ENCODE results near the gene GCC1. TPM values are rescaled to one million over a fixed set of nuclear protein-coding genes. Genes with fewer than 3 reads are reported as not detected.
"Not testable (repeated sequence)": the region's sequence is repeated elsewhere in the genome, so short reads cannot be mapped to it uniquely, and the experiment has no call there.

The GCC1 gene
- total RNA-seq, 1 experiment from 2014 or later: 8.4 TPM

DNA sequence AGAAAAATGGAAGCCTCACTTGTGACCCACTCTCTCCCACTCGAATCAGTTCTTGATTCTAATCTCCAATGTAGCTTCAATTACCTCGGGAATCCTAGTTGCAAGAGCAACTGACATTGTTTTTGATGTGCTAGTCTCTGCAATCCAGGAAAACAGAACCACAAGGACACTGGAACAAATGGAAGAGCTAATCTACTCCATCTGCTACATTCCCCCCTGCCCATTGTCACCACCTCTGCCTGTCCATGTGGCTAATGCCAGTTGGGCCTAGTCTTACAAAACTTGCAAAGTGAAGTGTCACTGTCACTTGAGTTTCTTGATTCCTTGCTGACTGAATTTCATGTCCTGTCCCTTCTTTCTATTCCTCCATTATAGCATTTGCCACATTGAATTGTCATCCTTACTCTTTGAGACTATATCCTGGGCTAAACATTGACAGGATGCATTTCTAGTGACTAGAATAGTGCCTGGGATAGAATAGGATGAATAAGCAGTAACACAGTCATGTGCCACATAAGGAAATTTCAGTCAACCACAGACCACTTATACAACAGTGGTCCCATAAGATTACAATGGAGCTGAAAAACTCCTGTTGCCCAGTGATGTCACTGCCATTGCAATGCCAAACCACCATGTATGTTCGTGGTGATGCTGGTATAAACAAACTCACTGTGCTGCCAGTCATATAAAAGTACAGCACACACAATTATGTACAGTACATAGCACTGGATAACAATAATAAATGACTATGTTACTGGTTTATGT is 13.5 kb downstream of the GCC1 start:
- no peak for DNase-seq
- Histone ChIP-seq H3K4me3 (no peak overlapping the region), H3K9me3 (no peaks in the 10 kb centered on the region), H3K36me3 (no peaks in the 10 kb centered on the region), H3K27me3 (no peaks in the 10 kb centered on the region)

- not testable (repeated sequence) for H3K9me3 ChIP-seq, DNase-seq, H3K4me3 ChIP-seq, H3K27me3 ChIP-seq, H3K36me3 ChIP-seq
Measured at GRCh38 chr7:127568034-127568433, 17.4 kb downstream of the GCC1 start.

DNA sequence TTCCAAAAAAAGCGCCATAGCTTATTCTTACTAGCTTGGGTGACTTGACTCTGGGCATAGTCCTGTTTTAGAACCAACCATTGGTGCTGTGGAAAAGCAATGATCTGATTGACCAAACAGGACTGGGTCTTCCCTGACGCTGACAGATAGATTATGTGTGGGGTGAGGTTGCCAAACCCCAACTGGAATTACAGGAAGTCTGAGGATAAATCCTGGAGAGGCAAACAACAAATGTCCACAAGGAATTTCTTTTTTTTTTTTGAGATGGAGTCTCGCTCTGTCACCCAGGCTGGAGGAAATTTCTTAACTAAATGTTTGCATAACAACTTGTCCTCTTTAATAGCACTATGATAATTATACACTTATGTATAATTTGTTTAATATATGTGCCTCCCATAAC is 19.2 kb downstream of the GCC1 start:
- no peak for DNase-seq
- H3K9me3 ChIP-seq: no peaks in the 10 kb centered on the region
- no peak overlapping the region for H3K4me3 ChIP-seq
- H3K27me3 ChIP-seq: no peaks in the 10 kb centered on the region
- H3K36me3 ChIP-seq: no peaks in the 10 kb centered on the region

DNA sequence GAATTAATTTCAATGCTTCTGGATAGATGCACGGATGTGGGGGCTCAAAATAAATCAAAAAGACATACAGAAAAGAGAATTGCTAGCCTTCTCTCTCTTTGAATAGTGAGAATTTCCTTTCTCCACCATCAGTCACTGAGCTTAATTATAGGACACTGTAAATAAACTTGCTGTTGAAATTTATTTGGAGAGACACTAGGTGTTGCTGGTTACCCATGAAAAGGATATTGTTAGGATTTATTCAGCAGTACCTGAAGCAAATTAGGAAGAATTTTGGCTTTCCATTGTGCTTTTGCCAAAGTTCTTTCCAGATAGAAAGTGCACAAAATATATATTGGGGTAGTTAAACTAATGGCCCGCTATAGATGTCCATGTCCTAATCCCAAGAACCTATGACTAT is 27.6 kb downstream of the GCC1 start:
- Histone ChIP-seq H3K9me3 (no peaks in the 10 kb centered on the region), H3K4me3 (no peak overlapping the region), H3K36me3 (no peaks in the 10 kb centered on the region), H3K27me3 (no peaks in the 10 kb centered on the region)
- no peak for DNase-seq

- no peak overlapping the region for H3K4me3 ChIP-seq
- no peaks in the 10 kb centered on the region for H3K36me3 ChIP-seq
- no peaks in the 10 kb centered on the region for H3K9me3 ChIP-seq
- H3K27me3 ChIP-seq: no peaks in the 10 kb centered on the region
- no peak for DNase-seq
Measured at GRCh38 chr7:127556404-127556803, 29.0 kb downstream of the GCC1 start.

DNA sequence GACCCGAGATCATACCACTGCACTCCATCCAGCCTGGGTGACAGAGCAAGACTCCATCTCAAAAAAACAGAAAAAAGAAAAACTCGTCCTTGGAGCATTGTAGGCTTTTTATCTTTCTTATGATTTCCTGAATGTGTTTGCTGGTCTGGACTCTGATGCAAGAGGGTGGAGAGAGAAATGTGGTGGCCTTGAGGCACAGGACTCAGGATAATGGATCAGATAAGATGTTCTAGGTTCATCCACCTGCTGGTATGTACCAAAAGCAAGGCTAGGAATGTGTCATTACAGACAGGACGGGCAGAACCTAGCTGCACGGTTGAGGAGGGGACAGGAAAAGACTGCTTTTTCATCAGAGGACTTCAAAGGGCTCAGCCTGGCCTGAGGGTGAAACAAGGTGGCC is 33.5 kb downstream of the GCC1 start:
- Histone ChIP-seq H3K36me3 (no peaks in the 10 kb centered on the region), H3K4me3 (no peak overlapping the region), H3K27me3 (no peaks in the 10 kb centered on the region), H3K9me3 (no peaks in the 10 kb centered on the region)
- no peak for DNase-seq

DNA sequence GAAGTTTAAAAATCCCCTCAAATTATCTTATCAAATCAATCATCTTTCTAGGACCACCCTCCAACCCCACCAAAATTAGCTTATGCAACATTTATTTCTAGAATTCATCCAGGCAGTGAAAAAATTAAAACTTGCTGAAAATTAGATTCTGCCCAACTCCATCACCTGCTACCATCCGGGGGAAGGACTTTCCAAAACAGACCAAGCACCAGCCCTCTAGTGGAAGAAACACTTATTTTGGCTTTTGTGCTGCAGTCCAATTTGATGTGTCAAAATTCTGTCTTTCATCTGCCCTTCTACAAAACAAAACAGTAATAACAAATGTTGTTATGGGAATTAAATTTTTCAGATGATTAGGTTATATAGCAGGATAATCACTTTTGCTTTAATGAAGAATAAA is 35.1 kb downstream of the GCC1 start:
- Histone ChIP-seq H3K36me3 (no peaks in the 10 kb centered on the region), H3K27me3 (no peaks in the 10 kb centered on the region), H3K4me3 (no peak overlapping the region), H3K9me3 (no peaks in the 10 kb centered on the region)
- DNase-seq: no peak

DNA sequence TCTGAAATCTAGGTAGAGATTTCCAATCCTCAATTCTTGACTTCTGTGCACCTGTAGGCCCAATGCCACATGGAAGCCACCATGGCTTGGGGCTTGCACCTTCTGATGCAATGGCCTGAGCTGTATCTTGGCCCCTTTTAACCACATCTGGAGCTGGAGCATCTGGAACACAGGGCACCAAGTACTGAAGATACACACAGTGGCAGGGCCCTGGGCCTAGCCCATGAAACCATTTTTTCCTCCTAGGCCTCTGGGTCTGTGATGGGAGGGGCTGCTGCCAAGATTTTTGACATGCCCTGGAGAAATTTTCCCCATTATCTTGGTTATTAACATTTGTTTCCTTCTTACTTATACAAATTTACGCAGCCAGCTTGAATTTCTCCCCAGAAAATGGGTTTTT is 39.1 kb downstream of the GCC1 start:
- Histone ChIP-seq H3K27me3 (no peaks in the 10 kb centered on the region), H3K9me3 (no peaks in the 10 kb centered on the region), H3K36me3 (no peaks in the 10 kb centered on the region), H3K4me3 (no peak overlapping the region)
- no peak for DNase-seq

DNA sequence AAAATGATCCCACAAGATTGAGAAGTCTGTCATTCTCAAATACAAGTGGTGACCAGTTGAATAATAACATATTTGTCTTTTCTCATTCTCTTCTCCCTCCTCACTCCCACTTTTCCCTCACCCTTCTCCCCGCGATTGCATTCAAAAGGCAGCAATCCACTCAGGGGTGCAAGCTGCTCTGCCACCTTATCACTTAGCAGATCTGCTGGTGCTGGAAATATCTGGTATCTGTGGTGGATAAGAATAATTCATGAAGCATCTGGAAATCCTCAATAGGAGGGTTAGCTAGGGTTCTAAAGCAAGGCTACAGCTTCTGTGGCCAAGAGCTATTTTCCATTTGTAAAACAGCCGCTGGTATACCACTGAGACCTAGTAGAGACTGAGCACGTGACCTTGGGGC is 43.8 kb downstream of the GCC1 start:
- no peaks in the 10 kb centered on the region for H3K9me3 ChIP-seq
- no peaks in the 10 kb centered on the region for H3K36me3 ChIP-seq
- no peaks in the 10 kb centered on the region for H3K27me3 ChIP-seq
- no peak for DNase-seq
- H3K4me3 ChIP-seq: no peak overlapping the region

GRCh38 chr7:127540461-127540860 is 44.9 kb downstream of the GCC1 start:
- not testable (repeated sequence) for H3K27me3 ChIP-seq, H3K4me3 ChIP-seq, H3K36me3 ChIP-seq, DNase-seq, H3K9me3 ChIP-seq

DNA sequence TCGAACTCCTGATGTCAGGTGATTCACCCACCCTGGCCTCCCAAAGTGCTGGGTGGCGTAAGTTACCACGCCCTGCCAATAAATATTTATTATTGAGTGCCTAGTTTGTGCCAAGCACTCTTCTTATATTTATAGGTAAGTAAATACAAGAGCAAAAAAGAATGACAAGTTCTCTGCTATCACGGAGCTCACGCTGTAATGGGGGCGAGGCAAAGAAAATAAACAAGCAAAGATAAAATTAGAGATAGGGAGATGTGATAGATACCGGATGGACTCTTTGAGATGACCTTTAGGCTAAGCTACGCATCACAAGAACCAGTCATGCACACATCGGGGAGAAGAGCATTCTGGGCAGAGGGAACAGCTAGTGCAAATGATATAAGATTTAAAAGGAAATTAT is 46.3 kb downstream of the GCC1 start:
- H3K27me3 ChIP-seq: peaks cover 4% of the 10 kb centered on the region; the same call in 1 of the 2 replicates
- no peak for DNase-seq
- no peaks in the 10 kb centered on the region for H3K36me3 ChIP-seq
- H3K9me3 ChIP-seq: no peaks in the 10 kb centered on the region
- H3K4me3 ChIP-seq: no peak overlapping the region

DNA sequence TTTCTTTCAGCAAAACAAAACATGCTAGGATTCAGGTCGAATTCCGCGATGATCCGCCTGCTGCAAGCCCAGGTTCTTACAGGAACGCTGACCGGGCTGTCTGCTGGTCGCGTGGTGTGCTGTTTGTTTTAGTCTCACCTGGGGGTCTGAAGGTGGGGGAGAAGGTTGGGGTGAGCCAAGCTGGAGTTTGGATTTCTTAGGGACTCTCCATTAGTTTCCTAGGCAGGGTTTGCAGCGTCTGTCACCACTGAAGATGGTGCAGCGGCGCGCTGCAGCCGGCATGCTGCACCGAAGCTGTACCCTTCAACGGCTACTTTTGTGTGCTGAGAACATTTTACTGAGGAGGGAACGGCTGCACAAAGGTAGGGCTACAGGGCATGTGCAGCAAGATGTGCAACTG is 48.7 kb downstream of the GCC1 start:
- H3K4me3 ChIP-seq: no peak overlapping the region
- no peaks in the 10 kb centered on the region for H3K36me3 ChIP-seq
- no peak for DNase-seq
- H3K9me3 ChIP-seq: no peaks in the 10 kb centered on the region
- H3K27me3 ChIP-seq: peaks cover 4% of the 10 kb centered on the region; the same call in 1 of the 2 replicates

DNA sequence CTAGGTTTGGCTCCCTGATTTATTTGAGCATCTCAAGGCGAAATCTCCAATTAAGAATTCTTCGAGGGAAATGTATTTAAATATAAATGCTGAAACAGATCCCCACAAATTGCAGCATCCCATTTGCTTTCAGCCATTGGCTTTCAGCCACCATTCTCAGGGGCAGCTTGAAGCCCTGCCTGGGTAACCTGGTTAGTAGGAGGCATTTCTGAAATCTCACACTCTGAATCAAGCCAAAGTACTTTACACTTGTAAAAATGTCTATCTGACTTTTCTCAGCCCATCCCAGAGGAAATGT is 49.1 kb downstream of the GCC1 start:
- peaks cover 4% of the 10 kb centered on the region; the same call in 1 of the 2 replicates for H3K27me3 ChIP-seq
- H3K4me3 ChIP-seq: no peak overlapping the region
- H3K36me3 ChIP-seq: no peaks in the 10 kb centered on the region
- DNase-seq: no peak
- no peaks in the 10 kb centered on the region for H3K9me3 ChIP-seq

DNA sequence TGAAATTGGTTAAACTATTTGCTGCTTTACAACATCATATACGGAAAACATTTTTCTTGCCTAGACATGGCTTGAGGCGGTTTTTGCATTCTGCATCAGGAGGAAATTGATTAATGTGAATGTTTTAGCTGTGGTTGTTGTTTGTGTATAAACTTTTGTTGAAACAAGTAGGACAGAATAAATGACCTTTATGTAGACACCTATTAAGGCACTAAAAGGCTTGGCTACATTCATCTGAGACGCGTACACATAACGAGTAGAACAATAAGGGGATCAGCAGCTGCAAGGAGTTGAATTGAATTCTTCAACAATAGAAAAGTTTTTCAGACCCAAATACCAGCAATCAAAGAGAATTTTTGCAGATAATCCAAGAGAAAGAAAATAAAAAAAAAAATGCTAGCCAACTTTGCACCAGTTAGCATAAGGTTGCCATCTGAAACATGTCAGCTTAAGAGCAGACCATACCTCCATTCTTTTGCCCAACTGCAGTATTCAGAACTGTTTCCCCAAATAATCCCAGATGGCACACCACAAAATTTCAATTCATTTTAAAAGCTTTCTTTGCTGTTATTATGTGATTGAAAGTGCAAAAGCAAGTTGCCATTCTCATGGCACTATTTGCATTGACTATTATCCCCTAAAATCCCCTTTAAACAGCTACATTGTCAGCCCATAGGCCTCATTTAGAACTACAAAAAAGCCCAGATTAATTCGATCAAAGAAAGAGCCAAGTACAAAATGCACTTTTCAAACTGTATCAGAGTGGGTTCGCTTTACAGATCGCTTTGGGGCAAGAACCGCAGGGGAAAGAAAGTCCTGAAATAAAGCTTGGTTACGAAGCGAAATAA is 49.6 kb downstream of the GCC1 start:
- Histone ChIP-seq H3K9me3 (no peaks in the 10 kb centered on the region), H3K27me3 (peaks cover 4% of the 10 kb centered on the region; the same call in 1 of the 2 replicates), H3K4me3 (no peak overlapping the region), H3K36me3 (no peaks in the 10 kb centered on the region)
- no peak for DNase-seq

GRCh38 chr7:127534636-127535035 is 50.8 kb downstream of the GCC1 start:
- no peak for DNase-seq
- Histone ChIP-seq H3K9me3 (no peaks in the 10 kb centered on the region), H3K4me3 (no peak overlapping the region), H3K36me3 (no peaks in the 10 kb centered on the region), H3K27me3 (peaks cover 4% of the 10 kb centered on the region; the same call in 1 of the 2 replicates)

DNA sequence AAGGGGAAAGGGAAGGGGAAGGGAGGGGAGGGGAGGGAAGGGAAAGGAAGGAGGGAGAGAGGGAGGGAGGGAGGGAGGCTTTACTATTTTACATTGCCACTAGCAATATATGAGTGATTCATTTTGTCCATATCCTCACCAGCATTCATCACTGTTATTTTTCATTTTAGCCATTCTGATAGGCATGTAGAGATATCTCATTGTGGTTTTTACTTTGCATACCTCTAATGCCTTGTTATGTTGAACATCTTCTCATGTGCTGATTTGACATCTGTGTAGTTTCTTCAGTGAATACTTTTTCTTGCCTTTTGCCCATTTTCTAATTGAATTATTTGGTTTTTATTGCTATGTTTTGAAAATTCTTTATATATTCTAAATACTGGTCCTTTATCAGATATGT is 52.7 kb downstream of the GCC1 start:
- Histone ChIP-seq H3K4me3 (no peak overlapping the region), H3K36me3 (no peaks in the 10 kb centered on the region), H3K27me3 (peaks cover 4% of the 10 kb centered on the region), H3K9me3 (no peaks in the 10 kb centered on the region)
- DNase-seq: no peak

DNA sequence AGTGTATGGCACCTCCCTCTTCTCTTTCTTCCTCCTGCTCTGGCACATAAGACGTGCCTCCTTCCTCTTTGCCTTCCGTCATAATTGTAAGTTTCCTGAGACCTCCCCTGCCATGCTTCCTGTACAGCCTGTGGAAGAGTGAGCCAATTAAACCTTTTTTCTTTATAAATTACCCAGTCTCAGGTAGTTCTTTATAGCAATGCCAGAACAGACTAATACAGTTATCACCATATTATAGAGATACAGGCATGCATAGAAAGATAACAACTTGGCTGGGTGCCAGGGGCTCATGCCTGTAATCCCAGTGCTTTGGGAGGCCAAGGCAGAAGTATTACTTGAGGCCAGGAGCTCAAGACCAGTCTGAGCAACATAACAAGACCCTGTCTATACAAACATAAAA is 53.2 kb downstream of the GCC1 start:
- Histone ChIP-seq H3K36me3 (no peaks in the 10 kb centered on the region), H3K9me3 (no peaks in the 10 kb centered on the region), H3K4me3 (no peak overlapping the region), H3K27me3 (peaks cover 4% of the 10 kb centered on the region)
- DNase-seq: no peak

Measured in MG63 (cell line).